ENCODE data around the gene GBGT1. TPM values are rescaled to one million over a fixed set of nuclear protein-coding genes. Genes with fewer than 3 reads are reported as not detected.

Gene GBGT1
- total RNA-seq, 3 donors from 2014 or later = 14.8 to 21.3 (median 15.0) TPM

- Histone ChIP-seq H3K9me3 (no peaks in the 10 kb centered on the region), H3K27me3 (no peaks in the 10 kb centered on the region), H3K4me3 (no peak overlapping the region), H3K4me1 (no peaks in the 10 kb centered on the region), H3K36me3 (no peaks in the 10 kb centered on the region), H3K27ac (no peak overlapping the region)
- intact Hi-C loops (cut with DNase I; ENCODE audit: low total_unique reads) = no loop called here
- peak in 1 of 2 donors; percentile 5 for DNase-seq (ENCODE audit: low spot score in 2 of 2)
- TF ChIP-seq, protein P1, sequence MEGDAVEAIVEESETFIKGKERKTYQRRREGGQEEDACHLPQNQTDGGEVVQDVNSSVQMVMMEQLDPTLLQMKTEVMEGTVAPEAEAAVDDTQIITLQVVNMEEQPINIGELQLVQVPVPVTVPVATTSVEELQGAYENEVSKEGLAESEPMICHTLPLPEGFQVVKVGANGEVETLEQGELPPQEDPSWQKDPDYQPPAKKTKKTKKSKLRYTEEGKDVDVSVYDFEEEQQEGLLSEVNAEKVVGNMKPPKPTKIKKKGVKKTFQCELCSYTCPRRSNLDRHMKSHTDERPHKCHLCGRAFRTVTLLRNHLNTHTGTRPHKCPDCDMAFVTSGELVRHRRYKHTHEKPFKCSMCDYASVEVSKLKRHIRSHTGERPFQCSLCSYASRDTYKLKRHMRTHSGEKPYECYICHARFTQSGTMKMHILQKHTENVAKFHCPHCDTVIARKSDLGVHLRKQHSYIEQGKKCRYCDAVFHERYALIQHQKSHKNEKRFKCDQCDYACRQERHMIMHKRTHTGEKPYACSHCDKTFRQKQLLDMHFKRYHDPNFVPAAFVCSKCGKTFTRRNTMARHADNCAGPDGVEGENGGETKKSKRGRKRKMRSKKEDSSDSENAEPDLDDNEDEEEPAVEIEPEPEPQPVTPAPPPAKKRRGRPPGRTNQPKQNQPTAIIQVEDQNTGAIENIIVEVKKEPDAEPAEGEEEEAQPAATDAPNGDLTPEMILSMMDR (IDR thresholded peaks at IDR 0.05) = no peak
- no peak for TF ChIP-seq POLR2A (IDR thresholded peaks at IDR 0.05)
- no peak for TF ChIP-seq POLR2AphosphoS5 (IDR thresholded peaks at IDR 0.05)
These were observed 40.8 kb upstream of the GBGT1 start for GRCh38 chr9:133204335-133204992.

GRCh38 chr9:133203506-133204075 is 39.9 kb upstream of the GBGT1 start:
- no peaks in the 10 kb centered on the region for H3K9me3 ChIP-seq
- H3K4me3 ChIP-seq = no peak overlapping the region
- H3K27ac ChIP-seq = no peak overlapping the region
- H3K36me3 ChIP-seq = no peaks in the 10 kb centered on the region
- H3K27me3 ChIP-seq = no peaks in the 10 kb centered on the region
- intact Hi-C loops (cut with DNase I; ENCODE audit: low total_unique reads) = no loop called here
- DNase-seq (ENCODE audit: low spot score in 2 of 2) = peak in 1 of 2 donors; percentile 7
- TF ChIP-seq POLR2AphosphoS5 (IDR thresholded peaks at IDR 0.05) = no peak
- TF ChIP-seq, protein P1 (IDR thresholded peaks at IDR 0.05) = no peak
- no peak for TF ChIP-seq POLR2A (IDR thresholded peaks at IDR 0.05)
- no peaks in the 10 kb centered on the region for H3K4me1 ChIP-seq

DNA sequence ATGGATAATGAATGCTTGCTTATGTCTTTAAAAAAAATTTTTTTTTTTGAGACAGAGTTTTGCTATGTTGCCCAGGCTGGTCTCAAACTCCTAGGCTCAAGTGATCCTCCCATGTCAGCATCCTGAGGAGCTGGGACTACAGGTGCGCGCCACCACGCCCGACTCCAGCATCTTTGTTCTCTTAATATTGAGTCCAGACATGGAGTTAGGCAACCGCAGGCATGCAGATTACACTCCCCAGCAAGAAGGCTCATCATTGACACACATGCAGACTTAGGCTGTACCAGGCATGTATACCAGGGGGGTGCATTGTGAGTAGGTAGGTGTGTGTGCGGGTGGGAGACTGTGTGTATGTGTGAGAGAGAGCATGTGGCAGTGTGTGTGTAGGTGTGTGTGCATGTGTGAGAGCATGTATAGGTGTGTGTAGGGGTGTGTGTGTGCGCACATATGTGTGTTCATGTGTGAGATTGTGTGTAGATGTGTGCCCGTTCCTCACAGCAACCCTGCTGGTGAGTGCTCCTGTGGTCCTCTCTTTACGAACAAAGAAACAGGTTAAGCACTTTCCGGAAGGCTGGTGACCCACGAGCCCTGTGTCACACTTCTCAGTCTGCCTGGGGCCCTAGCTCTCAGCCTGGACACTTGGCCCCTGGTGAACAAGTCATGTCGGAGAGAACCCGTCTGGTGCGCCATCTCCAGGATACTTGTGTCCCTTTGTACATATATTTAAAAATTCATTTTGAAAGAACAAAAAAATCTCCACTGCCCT is 39.2 kb upstream of the GBGT1 start:
- no peak for TF ChIP-seq POLR2A (IDR thresholded peaks at IDR 0.05)
- no peak for TF ChIP-seq POLR2AphosphoS5 (IDR thresholded peaks at IDR 0.05)
- H3K27ac ChIP-seq = no peak overlapping the region
- H3K27me3 ChIP-seq = no peaks in the 10 kb centered on the region
- H3K9me3 ChIP-seq = no peaks in the 10 kb centered on the region
- DNase-seq (ENCODE audit: low spot score in 2 of 2) = peak in 1 of 2 donors; percentile 14
- no peaks in the 10 kb centered on the region for H3K4me1 ChIP-seq
- intact Hi-C loops (cut with DNase I; ENCODE audit: low total_unique reads) = no loop called here
- no peak overlapping the region for H3K4me3 ChIP-seq
- no peaks in the 10 kb centered on the region for H3K36me3 ChIP-seq

DNA sequence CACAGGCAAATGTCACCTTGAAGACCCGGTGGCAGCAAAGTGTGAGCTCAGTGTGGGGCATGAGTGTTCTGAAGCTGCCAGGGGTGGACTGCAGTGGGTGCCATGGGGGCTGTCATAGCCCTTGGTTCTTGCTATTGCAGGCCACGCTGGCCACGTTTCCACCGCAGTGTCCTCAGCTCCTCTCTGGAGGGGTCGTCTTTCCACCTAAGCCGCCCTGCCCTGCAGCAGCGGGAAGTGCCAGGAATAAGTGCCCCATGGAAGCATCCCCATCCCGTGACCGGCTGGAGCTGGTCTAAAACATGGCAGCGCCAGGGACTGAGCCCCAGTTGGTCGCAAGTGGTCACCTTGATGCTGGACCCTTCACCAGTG is 38.4 kb upstream of the GBGT1 start:
- Histone ChIP-seq H3K27ac (no peak overlapping the region), H3K4me3 (no peak overlapping the region), H3K9me3 (no peaks in the 10 kb centered on the region), H3K27me3 (no peaks in the 10 kb centered on the region), H3K36me3 (no peaks in the 10 kb centered on the region), H3K4me1 (no peaks in the 10 kb centered on the region)
- DNase-seq (ENCODE audit: low spot score in 2 of 2) = peak in 1 of 2 donors; percentile 4
- no peak for TF ChIP-seq POLR2A (IDR thresholded peaks at IDR 0.05)
- TF ChIP-seq, protein P1 (IDR thresholded peaks at IDR 0.05) = no peak
- no peak for TF ChIP-seq POLR2AphosphoS5 (IDR thresholded peaks at IDR 0.05)
- intact Hi-C loops (cut with DNase I; ENCODE audit: low total_unique reads) = no loop called here

GRCh38 chr9:133201424-133202144 is 37.9 kb upstream of the GBGT1 start:
- peak in 1 of 2 donors; percentile 14 for DNase-seq (ENCODE audit: low spot score in 2 of 2)
- TF ChIP-seq, protein P1 (IDR thresholded peaks at IDR 0.05) = no peak
- TF ChIP-seq POLR2AphosphoS5 (IDR thresholded peaks at IDR 0.05) = no peak
- no peak for TF ChIP-seq POLR2A (IDR thresholded peaks at IDR 0.05)
- no peaks in the 10 kb centered on the region for H3K9me3 ChIP-seq
- intact Hi-C loops (cut with DNase I; ENCODE audit: low total_unique reads) = no loop called here
- H3K4me3 ChIP-seq = no peak overlapping the region
- H3K4me1 ChIP-seq = no peaks in the 10 kb centered on the region
- H3K27ac ChIP-seq = no peak overlapping the region
- no peaks in the 10 kb centered on the region for H3K27me3 ChIP-seq
- no peaks in the 10 kb centered on the region for H3K36me3 ChIP-seq

All from breast epithelium (tissue), 4 donors.